T-cell (primary cell): Measurements from ENCODE around the gene BBS12. TPM values are rescaled to one million over a fixed set of nuclear protein-coding genes. Genes with fewer than 3 reads are reported as not detected.

Experiments used
- ATAC-seq, 4 experiments: fragments of 200-7000 bp in 3 of 4; fragments of 150-1000 bp in 1 of 4; cut with Tn5 transposase; replicated peaks in 1 of 4; 1 replicate in 3 of 4; 2 replicates in 1 of 4; pipeline ENCODE4 v1.10.0; 2021; ENCODE audit warnings: moderate library complexity in 3 of 4, mild to moderate bottlenecking in 2 of 4, moderate number of reproducible peaks in 1 of 4
- CTCF ChIA-PET, 2 donors: fragments of 300-600 bp; sonication (Branson Sonifier 250); formaldehyde crosslinking; loops; one replicate each; lab custom pipeline; 2022; ENCODE audit warnings: antibody characterized with exemption in 2 of 2; lab: Charles Lee
- POLR2A ChIA-PET, 2 donors: fragments of 300-600 bp; sonication (Branson Sonifier 250); formaldehyde crosslinking; loops; one replicate each; lab custom pipeline; 2022; ENCODE audit warnings: antibody characterized with exemption in 2 of 2; lab: Charles Lee
- DNase-seq, 35 experiments: peaks; one replicate each; pipeline versions ENCODE4 v3.0.0 to v3.0.0-alpha.2; 2013 to 2023
- H3K27ac ChIP-seq: one replicate; pipeline ENCODE4 v1.5.1; 2013; ENCODE audit warnings: low read length
- H3K27me3 ChIP-seq, 2 experiments: replicated peaks in 1 of 2; 1 replicate in 1 of 2; 2 replicates in 1 of 2; pipeline versions ENCODE4 v1.6.1 to v1.7.0; 2013; ENCODE audit warnings: low read length in 1 of 2, mixed read lengths in 1 of 2; ENCODE audit not compliant: control insufficient read depth in 2 of 2, insufficient read depth in 2 of 2; ENCODE audit errors: extremely low read depth in 1 of 2
- H3K36me3 ChIP-seq, 2 donors: 1 replicate in 1 of 2; 2 replicates in 1 of 2; pipeline versions ENCODE4 v1.6.1 to v1.7.0; 2013; ENCODE audit warnings: low read length in 1 of 2; ENCODE audit not compliant: control insufficient read depth in 2 of 2, insufficient read depth in 1 of 2; ENCODE audit errors: extremely low read depth in 1 of 2
- H3K4me1 ChIP-seq, 2 experiments: 1 replicate in 1 of 2; 2 replicates in 1 of 2; pipeline versions ENCODE4 v1.6.1 to v1.7.0; 2013; ENCODE audit warnings: low read length in 2 of 2, mixed read lengths in 1 of 2; ENCODE audit not compliant: insufficient read depth in 2 of 2, control insufficient read depth in 1 of 2; ENCODE audit errors: extremely low read depth in 1 of 2
- H3K4me3 ChIP-seq, 2 donors: 1 replicate in 1 of 2; 2 replicates in 1 of 2; pipeline versions ENCODE4 v1.5.1 to v1.7.0; 2013; ENCODE audit warnings: mild to moderate bottlenecking in 2 of 2, low read length in 1 of 2, moderate library complexity in 1 of 2; ENCODE audit not compliant: control insufficient read depth in 1 of 2; ENCODE audit errors: extremely low read depth in 1 of 2
- H3K9me3 ChIP-seq: 2 replicates; pipeline ENCODE4 v1.7.0; 2013
- H3K27ac Mint-ChIP-seq, 2 donors: one replicate each; pipeline ENCODE4 v1.8.0; 2020 to 2021; ENCODE audit warnings: mild to moderate bottlenecking in 2 of 2, mixed read lengths in 2 of 2
- H3K27me3 Mint-ChIP-seq, 2 donors: one replicate each; pipeline ENCODE4 v1.8.0; 2021 to 2022; ENCODE audit warnings: mixed read lengths in 2 of 2
- H3K36me3 Mint-ChIP-seq: one replicate; pipeline ENCODE4 v1.8.0; 2021; ENCODE audit warnings: mixed read lengths
- H3K4me1 Mint-ChIP-seq, 3 donors: one replicate each; pipeline ENCODE4 v1.8.0; 2020 to 2022; ENCODE audit warnings: mixed read lengths in 3 of 3, mild to moderate bottlenecking in 1 of 3
- H3K4me3 Mint-ChIP-seq, 3 donors: one replicate each; pipeline ENCODE4 v1.8.0; 2020 to 2022; ENCODE audit warnings: mild to moderate bottlenecking in 3 of 3, mixed read lengths in 3 of 3, moderate library complexity in 3 of 3
- H3K9me3 Mint-ChIP-seq, 3 donors: one replicate each; pipeline ENCODE4 v1.8.0; 2020 to 2022; ENCODE audit warnings: mixed read lengths in 3 of 3
- WGBS: methylation state at CpG from one replicate; pipeline ENCODE4 v1.1.5; 2013; ENCODE audit warnings: missing lambda C conversion rate; ENCODE audit not compliant: insufficient coverage; 5-methylcytosine and 5-hydroxymethylcytosine counted together
- total RNA-seq, 35 experiments: library from RNA in 6 of 35; stranded (reverse) in 6 of 35; fragments of 120-200 nt in 1 of 35; gene quantifications; one replicate each; pipeline versions ENCODE4 v1.2.1 to v1.2.4 and lab custom pipeline; 2013 to 2026

BBS12 gene
- total RNA-seq, 5 donors from 2014 or later (not counting 1 experiment from before 2014, with no cell fraction given), result 0.43 to 4.6 (median 3.2) TPM

GRCh38 chr4:122764821-122765215 is 32.3 kb downstream of the BBS12 start:
- POLR2A ChIA-PET, result no interaction called here
- ATAC-seq (no peak), DNase-seq (no peak)
- no peaks in the 10 kb centered on the region for H3K9me3 Mint-ChIP-seq
- Histone ChIP-seq H3K9me3 (no peaks in the 10 kb centered on the region), H3K27me3 (no peaks in the 10 kb centered on the region), H3K36me3 (no peaks in the 10 kb centered on the region), H3K27ac (no peak overlapping the region), H3K4me1 (peaks cover 3 to 7% of the 10 kb centered on the region in 2 experiments), H3K4me3 (no peak overlapping the region)
- H3K4me3 Mint-ChIP-seq, result no peak overlapping the region
- no peaks in the 10 kb centered on the region for H3K36me3 Mint-ChIP-seq
- H3K4me1 Mint-ChIP-seq, result peaks cover 12 to 21% (median 12%) of the 10 kb centered on the region in 3 donors
- CTCF ChIA-PET, result interaction anchor here in 1 of 2 donors (1.0 kb wide), 1 partner anchor 12 kb away, joined by 3 read pairs; no protein-coding TSS in a partner anchor
- no CpG with 5 or more reads among the region's 1 CpG for WGBS
- H3K27ac Mint-ChIP-seq, result no peak overlapping the region
- no peaks in the 10 kb centered on the region for H3K27me3 Mint-ChIP-seq

GRCh38 chr4:122765692-122766352 is 33.3 kb downstream of the BBS12 start:
- H3K9me3 Mint-ChIP-seq, result no peaks in the 10 kb centered on the region
- no peaks in the 10 kb centered on the region for H3K36me3 ChIP-seq
- ATAC-seq, result no peak
- H3K4me1 ChIP-seq, result peaks cover 3 to 7% of the 10 kb centered on the region in 2 experiments
- DNase-seq, result no peak
- no peaks in the 10 kb centered on the region for H3K27me3 Mint-ChIP-seq
- H3K36me3 Mint-ChIP-seq, result no peaks in the 10 kb centered on the region
- no peak overlapping the region for H3K27ac ChIP-seq
- peaks cover 12 to 21% (median 12%) of the 10 kb centered on the region in 3 donors for H3K4me1 Mint-ChIP-seq
- no peaks in the 10 kb centered on the region for H3K27me3 ChIP-seq
- H3K27ac Mint-ChIP-seq, result no peak overlapping the region
- no peak overlapping the region for H3K4me3 Mint-ChIP-seq
- ChIA-PET POLR2A (no interaction called here), CTCF (interaction anchor here in 1 of 2 donors (0.6 to 0.8 kb wide), 2 partner anchors 8 to 149 kb away, joined by 3 to 4 read pairs; no protein-coding TSS in a partner anchor)
- 100% methylated on average over 1 of the region's 7 CpGs for WGBS
- H3K9me3 ChIP-seq, result no peaks in the 10 kb centered on the region
- no peak overlapping the region for H3K4me3 ChIP-seq

GRCh38 chr4:122766353-122766705 is 33.8 kb downstream of the BBS12 start:
- Histone ChIP-seq H3K27me3 (no peaks in the 10 kb centered on the region), H3K36me3 (no peaks in the 10 kb centered on the region), H3K9me3 (no peaks in the 10 kb centered on the region), H3K27ac (no peak overlapping the region), H3K4me3 (no peak overlapping the region), H3K4me1 (peaks cover 3 to 7% of the 10 kb centered on the region in 2 experiments)
- ChIA-PET POLR2A (no interaction called here), CTCF (interaction anchor here in 1 of 2 donors (0.6 kb wide), 1 partner anchor 821 kb away, joined by 3 read pairs; no protein-coding TSS in a partner anchor)
- DNase-seq, result no peak
- H3K9me3 Mint-ChIP-seq, result no peaks in the 10 kb centered on the region
- H3K36me3 Mint-ChIP-seq, result no peaks in the 10 kb centered on the region
- H3K27me3 Mint-ChIP-seq, result no peaks in the 10 kb centered on the region
- ATAC-seq, result no peak
- H3K27ac Mint-ChIP-seq, result no peak overlapping the region
- no CpG with 5 or more reads among the region's 3 CpGs for WGBS
- H3K4me3 Mint-ChIP-seq, result no peak overlapping the region
- peaks cover 12 to 18% (median 12%) of the 10 kb centered on the region in 3 donors for H3K4me1 Mint-ChIP-seq

- no peaks in the 10 kb centered on the region for H3K9me3 ChIP-seq
- Mint-ChIP-seq H3K9me3 (no peaks in the 10 kb centered on the region), H3K4me1 (peaks cover 12 to 17% (median 12%) of the 10 kb centered on the region in 3 donors), H3K27me3 (no peaks in the 10 kb centered on the region), H3K36me3 (no peaks in the 10 kb centered on the region), H3K27ac (no peak overlapping the region), H3K4me3 (no peak overlapping the region)
- peaks cover 3 to 6% of the 10 kb centered on the region in 2 experiments for H3K4me1 ChIP-seq
- DNase-seq (no peak), ATAC-seq (no peak)
- H3K36me3 ChIP-seq, result no peaks in the 10 kb centered on the region
- H3K27ac ChIP-seq, result no peak overlapping the region
- 93% methylated on average over 2 of the region's 2 CpGs for WGBS
- no peaks in the 10 kb centered on the region for H3K27me3 ChIP-seq
- CTCF ChIA-PET, result interaction anchor here in 1 of 2 donors (0.6 kb wide), 2 partner anchors 164 to 822 kb away, joined by 3 read pairs; no protein-coding TSS in a partner anchor
- H3K4me3 ChIP-seq, result no peak overlapping the region
- POLR2A ChIA-PET, result no interaction called here
These were observed 34.4 kb downstream of the BBS12 start for GRCh38 chr4:122766950-122767349.

GRCh38 chr4:122771724-122772123 is 39.2 kb downstream of the BBS12 start:
- Histone ChIP-seq H3K4me1 (no peaks in the 10 kb centered on the region), H3K27me3 (no peaks in the 10 kb centered on the region), H3K9me3 (no peaks in the 10 kb centered on the region), H3K27ac (no peak overlapping the region), H3K36me3 (no peaks in the 10 kb centered on the region), H3K4me3 (no peak overlapping the region)
- Mint-ChIP-seq H3K36me3 (no peaks in the 10 kb centered on the region), H3K9me3 (no peaks in the 10 kb centered on the region), H3K4me3 (no peak overlapping the region), H3K4me1 (no peaks in the 10 kb centered on the region), H3K27me3 (no peaks in the 10 kb centered on the region), H3K27ac (no peak overlapping the region)
- no CpG with 5 or more reads among the region's 1 CpG for WGBS
- no peak for DNase-seq
- ChIA-PET POLR2A (interaction anchor here (0.6 to 0.7 kb wide), 2 partner anchors 9 to 147 kb away, joined by 3 read pairs; no protein-coding TSS in a partner anchor), CTCF (no interaction called here)
- ATAC-seq, result no peak

GRCh38 chr4:122772311-122772710 is 39.8 kb downstream of the BBS12 start:
- H3K4me3 Mint-ChIP-seq, result no peak overlapping the region
- ATAC-seq, result no peak
- H3K36me3 Mint-ChIP-seq, result no peaks in the 10 kb centered on the region
- no peaks in the 10 kb centered on the region for H3K4me1 Mint-ChIP-seq
- no peaks in the 10 kb centered on the region for H3K9me3 Mint-ChIP-seq
- Histone ChIP-seq H3K4me3 (no peak overlapping the region), H3K4me1 (no peaks in the 10 kb centered on the region), H3K9me3 (no peaks in the 10 kb centered on the region), H3K27ac (no peak overlapping the region), H3K36me3 (no peaks in the 10 kb centered on the region), H3K27me3 (no peaks in the 10 kb centered on the region)
- no peak overlapping the region for H3K27ac Mint-ChIP-seq
- ChIA-PET CTCF (no interaction called here), POLR2A (no interaction called here)
- no peak for DNase-seq
- WGBS, result 87% methylated on average over 2 of the region's 6 CpGs
- H3K27me3 Mint-ChIP-seq, result no peaks in the 10 kb centered on the region
